ENCODE results near the gene WDR76.

GRCh38 chr15:43808435-43808950 is 18.3 kb upstream of the WDR76 start:
- TF ChIP-seq, protein P1, sequence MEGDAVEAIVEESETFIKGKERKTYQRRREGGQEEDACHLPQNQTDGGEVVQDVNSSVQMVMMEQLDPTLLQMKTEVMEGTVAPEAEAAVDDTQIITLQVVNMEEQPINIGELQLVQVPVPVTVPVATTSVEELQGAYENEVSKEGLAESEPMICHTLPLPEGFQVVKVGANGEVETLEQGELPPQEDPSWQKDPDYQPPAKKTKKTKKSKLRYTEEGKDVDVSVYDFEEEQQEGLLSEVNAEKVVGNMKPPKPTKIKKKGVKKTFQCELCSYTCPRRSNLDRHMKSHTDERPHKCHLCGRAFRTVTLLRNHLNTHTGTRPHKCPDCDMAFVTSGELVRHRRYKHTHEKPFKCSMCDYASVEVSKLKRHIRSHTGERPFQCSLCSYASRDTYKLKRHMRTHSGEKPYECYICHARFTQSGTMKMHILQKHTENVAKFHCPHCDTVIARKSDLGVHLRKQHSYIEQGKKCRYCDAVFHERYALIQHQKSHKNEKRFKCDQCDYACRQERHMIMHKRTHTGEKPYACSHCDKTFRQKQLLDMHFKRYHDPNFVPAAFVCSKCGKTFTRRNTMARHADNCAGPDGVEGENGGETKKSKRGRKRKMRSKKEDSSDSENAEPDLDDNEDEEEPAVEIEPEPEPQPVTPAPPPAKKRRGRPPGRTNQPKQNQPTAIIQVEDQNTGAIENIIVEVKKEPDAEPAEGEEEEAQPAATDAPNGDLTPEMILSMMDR (conservative IDR thresholded peaks at IDR 0.05; ENCODE audit: low read length): no peak
- no peak for TF ChIP-seq EZH2phosphoT487 (IDR thresholded peaks at IDR 0.05; ENCODE audit: borderline replicate concordance, low read depth, low read length)

All from OCI-LY7 (cell line).